ENCODE measurements around the gene PERCC1.

PERCC1 gene

DNA sequence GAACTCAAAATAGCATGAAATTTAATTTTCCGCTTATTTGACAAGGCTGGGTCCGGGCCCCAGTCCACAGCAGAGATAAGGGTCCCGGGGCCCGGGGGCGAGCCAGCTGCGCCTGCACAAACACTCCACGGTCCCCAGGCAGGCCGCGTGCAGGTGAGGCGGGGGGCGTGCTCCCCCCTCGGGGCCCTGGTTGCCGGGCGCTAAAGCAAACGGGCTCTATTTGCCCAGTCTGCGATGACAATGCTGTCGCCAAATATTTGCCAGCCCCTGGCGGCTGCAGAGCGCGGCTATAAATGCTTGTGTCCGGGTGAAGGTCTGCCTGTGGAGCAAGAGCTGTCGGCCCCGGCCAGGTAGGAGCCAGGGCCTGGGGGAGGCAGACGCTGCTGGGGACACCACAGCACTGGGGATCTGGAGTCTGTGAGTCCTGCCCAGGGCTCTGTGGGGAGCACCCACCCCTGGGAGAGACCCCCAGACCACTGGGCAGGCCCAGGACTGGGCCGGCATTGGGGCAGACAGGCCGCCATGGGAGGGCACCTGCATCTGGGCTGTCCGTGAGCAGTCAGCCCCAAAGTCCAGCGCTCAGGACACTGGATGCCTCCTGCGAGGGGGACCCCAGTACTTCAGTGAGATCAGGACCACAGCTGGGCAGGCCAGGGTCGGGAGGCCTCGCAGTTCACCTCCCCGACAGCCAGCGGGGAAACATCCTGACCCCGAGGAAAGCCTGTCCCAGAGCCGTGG, at the start of gene PERCC1:
Gene PERCC1, plus strand, starts transcription at position 320 of the 738 bp plus-strand sequence. CDS start 1,516 bp downstream, outside the sequence.
- DNase-seq (ENCODE audit: low read depth, low spot score): no peak

- DNase-seq (ENCODE audit: low read depth, low spot score): no peak
Observed at GRCh38 chr16:1381612-1382406, 49.1 kb upstream of the PERCC1 start.

DNA sequence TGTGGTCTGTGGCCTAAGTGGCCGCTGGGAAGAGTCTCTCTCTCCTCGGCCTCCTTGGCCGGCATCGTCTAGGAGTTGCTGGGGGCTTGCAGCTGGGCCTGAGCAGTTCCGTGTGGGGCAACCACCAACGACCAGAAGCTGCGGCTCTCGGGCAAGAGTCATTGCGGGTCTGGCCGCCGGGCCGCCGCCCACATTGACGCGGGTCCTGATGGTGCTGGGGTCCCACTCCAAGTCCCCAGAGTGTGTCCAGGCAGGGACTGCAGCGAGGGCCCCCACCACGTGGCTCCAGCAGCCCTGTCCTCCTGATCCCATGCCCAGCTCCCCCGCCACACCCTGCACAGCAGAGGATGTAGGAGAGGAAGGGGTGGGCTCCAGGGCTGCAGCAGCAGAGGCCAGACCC, 47.3 kb upstream of the PERCC1 start:
- no peak for DNase-seq (ENCODE audit: low read depth, low spot score)

DNA sequence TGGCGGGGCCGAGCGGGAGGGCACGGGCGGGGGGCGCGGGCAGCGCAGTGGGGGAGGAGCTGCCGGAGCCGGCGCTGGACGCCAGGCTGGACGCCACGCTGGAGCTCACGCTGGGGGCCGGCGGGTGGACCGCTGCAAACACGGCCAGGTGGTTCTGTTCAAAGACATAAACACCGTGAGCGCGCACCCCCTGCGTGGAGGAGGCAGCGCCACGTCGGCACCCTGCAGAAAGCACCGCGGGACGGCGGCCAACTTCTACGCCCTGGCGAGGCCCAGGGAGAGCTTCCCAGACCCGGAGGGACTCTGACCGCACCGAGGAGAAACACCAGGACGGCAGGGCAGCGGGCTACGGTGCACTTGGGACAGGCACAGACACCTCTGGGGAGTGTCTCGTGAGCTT, 45.6 kb upstream of the PERCC1 start:
- DNase-seq (ENCODE audit: low read depth, low spot score): no peak

DNA sequence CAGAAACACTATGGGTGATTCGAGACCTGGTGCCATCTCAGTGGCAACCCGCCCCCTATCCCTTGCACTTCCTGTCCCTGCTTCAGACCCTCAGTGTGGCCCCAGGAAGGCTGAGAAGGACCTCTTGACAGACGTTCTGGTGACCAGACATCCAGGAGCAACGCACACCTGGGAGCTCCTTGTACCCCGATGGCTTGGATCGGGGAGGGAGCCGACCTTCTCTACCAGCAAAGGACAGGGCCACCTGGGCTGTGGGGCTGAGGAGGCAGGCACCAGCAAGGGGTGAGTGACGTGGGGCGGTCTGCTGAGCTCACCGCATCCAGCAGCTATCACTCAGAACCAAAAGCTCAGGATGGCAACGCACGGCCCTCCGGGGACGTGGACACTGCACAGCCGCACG, 43.5 kb upstream of the PERCC1 start:
- DNase-seq (ENCODE audit: low read depth, low spot score): no peak

DNA sequence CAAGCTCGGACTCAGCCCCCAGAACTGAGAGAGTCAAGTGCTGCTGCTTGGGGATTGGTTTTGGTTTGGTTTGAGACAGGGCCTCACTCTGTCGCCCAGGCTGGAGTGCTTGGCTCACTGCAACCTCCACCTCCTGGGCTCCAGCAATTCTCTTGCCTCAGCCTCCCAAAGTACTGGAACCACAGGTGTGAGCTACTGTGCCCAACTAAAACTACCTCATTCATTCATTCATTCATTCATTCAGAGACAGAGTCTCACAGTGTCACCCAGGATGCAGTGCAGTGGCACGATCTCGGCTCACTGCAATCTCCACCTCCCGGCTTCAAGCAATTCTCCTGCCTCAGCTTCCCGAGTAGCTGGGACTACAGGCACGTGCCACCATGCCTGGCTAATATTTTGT, 41.1 kb upstream of the PERCC1 start:
- DNase-seq (ENCODE audit: low read depth, low spot score): no peak

DNA sequence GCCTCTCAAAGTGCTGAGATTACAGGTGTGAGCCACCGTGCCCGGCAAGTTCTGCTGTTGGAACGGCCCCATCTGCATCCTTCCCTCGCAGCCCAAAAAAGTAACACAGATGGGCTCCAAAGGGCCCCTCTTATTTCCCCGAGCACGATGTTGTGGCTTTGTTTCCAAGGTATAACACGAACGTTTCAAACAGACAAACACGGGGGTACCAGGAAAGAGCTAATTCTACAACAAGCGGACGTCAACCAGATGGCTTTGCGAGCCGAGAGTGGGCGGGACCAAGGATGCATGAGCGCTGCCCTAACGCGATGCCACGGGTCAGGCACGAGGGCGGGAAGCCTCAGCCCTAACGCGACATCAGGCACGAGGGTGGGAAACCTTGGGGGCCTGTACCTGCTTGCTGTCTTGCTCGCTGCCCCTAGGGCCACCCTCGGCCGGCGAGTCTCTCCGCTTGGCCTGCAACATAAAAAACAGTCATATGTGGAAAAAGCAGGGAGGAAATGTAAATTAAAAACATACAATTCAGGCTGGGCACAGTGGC, 40.6 kb upstream of the PERCC1 start:
- no peak for DNase-seq (ENCODE audit: low read depth, low spot score)

DNA sequence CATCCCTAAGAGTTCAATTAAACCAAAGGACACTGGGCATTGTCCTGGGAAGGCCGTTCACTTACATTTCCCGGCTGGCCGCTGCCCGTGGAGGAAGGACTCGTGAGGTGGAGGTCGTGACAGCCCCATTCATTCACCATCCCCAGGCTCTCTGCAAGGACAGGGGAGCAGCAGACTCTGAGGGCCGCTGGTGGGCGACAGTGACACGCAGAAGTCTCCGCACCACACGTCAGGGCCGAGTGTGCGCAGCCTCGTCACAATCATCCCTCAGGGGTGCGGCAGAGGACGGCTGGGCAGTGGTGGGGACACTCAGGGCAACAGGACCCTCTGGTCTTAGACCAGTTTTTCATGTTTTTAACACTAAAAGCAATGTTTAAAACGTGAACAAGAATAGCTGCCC, 38.1 kb upstream of the PERCC1 start:
- no peak for DNase-seq (ENCODE audit: low read depth, low spot score)

- no peak for DNase-seq (ENCODE audit: low read depth, low spot score)
Observed at GRCh38 chr16:1393613-1394176, 37.2 kb upstream of the PERCC1 start.

DNA sequence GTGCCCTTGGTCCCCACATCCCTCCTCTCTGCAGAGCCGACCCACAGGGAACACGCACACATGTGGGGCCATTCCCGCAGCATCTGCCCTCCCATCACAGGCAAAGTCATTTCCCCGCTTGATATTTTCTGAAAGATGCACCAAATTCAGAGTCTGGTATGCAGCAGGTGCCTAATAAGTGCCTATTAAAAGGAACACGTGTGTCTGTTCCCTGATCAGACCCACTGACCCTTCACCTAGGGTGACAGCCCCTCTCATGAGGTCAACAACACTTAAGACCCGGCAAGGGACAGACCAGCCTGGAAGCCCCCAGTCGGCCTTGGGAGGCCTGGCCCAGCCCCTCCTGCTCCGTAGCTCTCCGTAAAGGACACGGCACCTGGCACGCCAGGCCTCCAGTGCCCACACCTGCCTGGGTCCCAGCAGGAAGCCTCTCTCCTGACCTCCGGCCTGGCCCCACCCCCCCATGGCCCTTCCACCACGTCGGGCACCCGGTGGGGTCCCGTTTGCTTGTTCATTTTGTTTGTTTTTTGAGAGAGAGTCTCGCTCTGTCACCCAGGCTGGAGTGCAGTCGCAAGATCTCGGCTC, 36.4 kb upstream of the PERCC1 start:
- DNase-seq (ENCODE audit: low read depth, low spot score): no peak

GRCh38 chr16:1395444-1396031, 35.3 kb upstream of the PERCC1 start:
- DNase-seq (ENCODE audit: low read depth, low spot score): no peak

DNA sequence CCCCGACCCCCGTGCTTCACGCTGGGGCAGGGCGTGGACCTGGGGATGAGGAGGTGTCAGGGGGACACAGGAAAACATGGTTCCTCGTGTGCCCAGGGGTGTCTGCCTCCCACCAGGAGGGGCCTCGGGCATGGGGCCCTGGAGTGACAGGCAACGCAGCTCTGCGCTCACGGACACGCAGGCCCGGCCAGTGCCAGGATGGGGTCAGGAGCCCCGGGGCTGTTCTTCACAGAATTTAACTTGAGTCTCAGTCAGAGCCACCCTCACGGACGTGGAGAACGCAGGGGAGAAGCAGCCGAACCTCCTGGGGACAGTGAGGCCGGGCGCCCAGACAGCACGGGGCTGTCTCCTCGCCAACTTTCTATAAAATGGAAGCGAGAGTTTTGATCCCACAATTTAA, 33.1 kb upstream of the PERCC1 start:
- DNase-seq (ENCODE audit: low read depth, low spot score): no peak

DNA sequence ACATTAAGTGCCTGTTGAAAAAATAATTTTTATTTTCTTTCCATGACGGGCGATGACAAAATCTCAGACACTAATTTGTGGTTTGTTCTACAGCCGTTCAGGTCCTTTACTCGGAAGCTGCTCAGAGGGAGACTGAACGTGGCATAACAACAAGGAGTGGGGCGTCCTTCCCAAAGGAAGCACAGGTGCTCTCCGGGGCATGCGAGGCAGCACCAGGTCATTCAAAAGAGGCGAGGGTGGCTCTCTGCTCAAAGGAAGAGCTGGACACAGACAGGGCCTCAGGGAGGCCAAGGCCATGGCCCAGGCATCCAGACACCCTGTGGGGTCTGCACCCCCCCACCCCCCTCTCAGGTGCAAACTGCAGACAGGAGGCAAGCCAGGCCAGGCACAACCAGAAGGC, 32.5 kb upstream of the PERCC1 start:
- DNase-seq (ENCODE audit: low read depth, low spot score): no peak

DNA sequence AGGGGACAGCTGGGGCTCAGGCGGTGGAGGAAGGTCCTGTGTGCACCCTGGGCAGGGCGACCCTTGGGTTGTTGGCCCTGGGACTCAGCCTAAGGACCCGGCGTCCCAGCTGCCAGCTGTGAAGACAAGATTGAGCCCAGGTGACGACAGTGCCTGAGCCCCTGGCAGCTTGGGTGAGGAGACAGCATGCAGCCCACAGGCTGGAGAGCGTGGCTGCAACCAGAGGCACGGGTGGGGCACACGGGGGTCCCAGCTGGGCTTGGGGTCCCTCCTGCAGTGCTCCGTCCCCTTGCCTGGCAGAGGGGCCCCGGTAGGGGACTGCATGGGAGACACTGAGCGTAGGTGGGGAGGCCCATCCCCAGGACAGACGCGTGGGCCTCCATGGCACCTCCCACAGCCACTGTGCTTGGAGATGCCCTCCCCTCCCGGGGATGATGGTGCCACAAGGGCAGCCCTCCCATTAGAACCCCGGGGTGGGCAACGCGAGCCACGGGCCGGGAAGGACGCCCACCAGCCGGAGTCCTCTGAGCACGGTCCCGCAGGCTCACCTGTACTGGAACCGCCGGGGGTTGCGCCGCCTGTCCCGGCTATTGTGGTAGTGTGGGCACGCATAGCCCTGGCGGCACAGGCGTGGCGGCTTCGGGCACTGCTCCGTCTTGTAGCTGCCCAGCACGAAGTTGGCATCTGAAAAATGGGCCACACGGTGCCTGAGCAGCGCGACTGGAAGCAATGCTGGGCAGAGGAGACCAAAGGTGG, 31.9 kb upstream of the PERCC1 start:
- no peak for DNase-seq (ENCODE audit: low read depth, low spot score)

DNA sequence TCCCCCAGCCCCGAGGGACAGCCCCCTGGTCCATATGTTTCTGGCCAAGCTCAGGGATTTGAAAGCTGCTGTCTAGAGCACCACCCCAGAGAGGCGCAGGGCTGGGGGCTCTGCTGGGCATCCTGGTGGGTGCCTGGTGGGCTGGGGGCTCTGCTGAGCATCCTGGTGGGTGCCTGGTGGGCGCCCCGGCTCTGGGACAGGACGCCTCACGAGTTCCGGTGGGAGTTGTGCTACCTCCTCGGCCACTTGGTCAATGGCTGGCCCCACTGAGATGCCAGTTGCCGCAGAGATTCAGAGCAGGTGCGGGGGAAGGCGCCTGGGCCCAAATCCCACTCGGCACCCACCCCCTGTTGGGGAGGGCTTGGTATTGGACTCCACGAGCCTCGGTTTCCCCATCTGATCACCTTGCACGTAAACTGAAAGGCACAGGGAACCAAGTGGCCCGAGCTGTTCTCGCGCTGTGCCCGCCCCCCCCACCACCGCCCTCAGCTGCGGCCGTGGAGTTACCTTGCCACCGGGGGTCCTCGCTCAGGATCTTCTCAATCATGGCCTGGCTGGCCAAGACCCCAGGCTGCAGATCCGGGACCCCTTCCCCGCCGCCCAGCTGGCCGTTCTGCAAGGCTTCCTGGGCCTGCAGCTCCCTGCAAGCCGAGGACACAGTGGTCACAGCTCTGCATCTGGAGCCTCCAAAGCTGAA, 29.7 kb upstream of the PERCC1 start:
- DNase-seq (ENCODE audit: low read depth, low spot score): no peak

DNA sequence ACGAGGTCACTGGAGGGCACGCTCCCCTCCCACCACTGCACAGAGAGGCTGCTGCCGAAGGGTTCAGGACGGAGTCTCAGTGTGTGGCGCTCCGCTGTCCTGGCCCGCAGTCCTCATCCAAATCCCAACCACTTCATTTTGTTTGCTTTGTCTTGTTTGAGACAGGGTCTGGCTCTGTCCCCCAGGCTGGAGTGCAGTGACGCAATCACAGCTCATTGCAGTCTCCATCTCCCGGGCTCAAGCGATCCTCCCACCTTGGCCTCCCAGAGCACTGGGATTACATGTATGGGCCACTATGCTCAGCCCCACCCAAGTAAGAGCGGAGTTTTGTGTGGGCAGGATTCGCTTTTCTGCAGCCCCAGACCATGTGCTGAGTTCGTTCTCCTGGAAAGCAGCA, 29.1 kb upstream of the PERCC1 start:
- no peak for DNase-seq (ENCODE audit: low read depth, low spot score)

- DNase-seq (ENCODE audit: low read depth, low spot score): no peak
Observed at GRCh38 chr16:1403036-1403435, 27.8 kb upstream of the PERCC1 start.

GRCh38 chr16:1403733-1404132, 27.1 kb upstream of the PERCC1 start:
- no peak for DNase-seq (ENCODE audit: low read depth, low spot score)

GRCh38 chr16:1407753-1408152, 23.1 kb upstream of the PERCC1 start:
- no peak for DNase-seq (ENCODE audit: low read depth, low spot score)

- DNase-seq (ENCODE audit: low read depth, low spot score): peak; percentile 70
Observed at GRCh38 chr16:1408171-1408837, 22.6 kb upstream of the PERCC1 start.

Measured in brain pericyte (primary cell).